ENCODE measurements around the gene CDK12.
"Not testable (repeated sequence)": the region's sequence is repeated elsewhere in the genome, so short reads cannot be mapped to it uniquely, and the experiment has no call there.

CDK12 gene

DNA sequence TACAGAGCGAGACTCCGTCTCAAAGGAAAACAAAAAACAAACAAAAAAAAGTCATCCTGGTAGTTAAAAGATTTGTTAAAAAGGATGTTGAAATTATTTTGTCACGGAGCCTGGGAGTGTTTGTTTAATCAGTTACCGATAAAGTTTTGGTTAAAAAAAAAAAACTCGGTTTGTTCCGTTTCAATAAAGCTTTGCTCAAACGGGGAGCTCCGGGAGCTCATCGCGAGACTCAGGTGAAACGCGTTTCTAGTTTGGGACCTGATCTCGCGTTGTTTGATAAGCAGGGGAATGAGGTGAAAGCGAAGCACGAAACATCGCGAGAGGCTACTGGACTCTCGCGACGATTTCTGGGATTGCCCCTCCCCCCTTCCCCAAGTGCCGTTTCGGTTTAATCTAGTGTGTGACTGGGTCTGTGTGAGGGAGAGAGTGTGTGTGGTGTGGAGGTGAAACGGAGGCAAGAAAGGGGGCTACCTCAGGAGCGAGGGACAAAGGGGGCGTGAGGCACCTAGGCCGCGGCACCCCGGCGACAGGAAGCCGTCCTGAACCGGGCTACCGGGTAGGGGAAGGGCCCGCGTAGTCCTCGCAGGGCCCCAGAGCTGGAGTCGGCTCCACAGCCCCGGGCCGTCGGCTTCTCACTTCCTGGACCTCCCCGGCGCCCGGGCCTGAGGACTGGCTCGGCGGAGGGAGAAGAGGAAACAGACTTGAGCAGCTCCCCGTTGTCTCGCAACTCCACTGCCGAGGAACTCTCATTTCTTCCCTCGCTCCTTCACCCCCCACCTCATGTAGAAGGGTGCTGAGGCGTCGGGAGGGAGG, at the start of gene CDK12:
TSS of gene CDK12 (plus strand) at position 374 of the 813 bp plus-strand sequence. CDS start 586 bp downstream, outside the sequence.
- peak; percentile 97 for DNase-seq

DNA sequence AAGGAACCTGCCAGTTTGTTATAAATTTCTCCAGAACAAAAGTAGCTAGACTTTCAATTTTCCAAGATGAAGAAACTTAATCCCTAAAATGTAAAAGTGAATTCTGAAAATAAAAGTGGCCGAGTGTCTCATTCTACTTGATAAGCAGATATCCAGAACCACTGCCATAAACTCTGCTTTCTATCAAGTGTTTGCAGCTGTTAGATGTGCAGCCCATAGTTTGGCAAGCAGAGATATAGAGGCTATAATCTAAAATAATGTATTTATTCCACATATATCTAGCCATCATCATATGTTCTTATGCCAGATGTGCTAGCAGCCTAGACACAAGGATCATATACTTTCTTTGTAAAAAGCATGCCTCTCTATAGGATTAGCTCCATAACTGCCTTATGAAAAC, 45.1 kb upstream of the CDK12 start:
- DNase-seq: no peak

DNA sequence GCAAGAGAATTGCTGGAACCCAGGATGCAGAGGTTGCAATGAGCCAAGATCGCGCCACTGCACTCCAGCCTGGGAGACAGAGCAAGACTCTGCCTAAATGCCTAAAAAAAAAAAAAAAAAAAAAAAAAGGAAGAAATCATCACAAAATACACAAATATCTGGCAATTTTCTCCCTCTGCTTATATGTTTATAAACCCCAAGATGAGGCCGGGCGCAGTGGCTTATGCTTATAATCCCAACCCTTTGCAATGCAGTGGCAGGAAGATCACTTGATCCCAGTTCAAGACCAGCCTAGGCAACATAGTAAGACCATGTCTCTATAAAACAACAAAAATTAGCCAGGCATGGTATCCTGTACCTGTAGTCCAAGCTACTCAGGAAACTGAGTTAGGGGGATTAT, 31.7 kb upstream of the CDK12 start:
- DNase-seq: no peak

DNA sequence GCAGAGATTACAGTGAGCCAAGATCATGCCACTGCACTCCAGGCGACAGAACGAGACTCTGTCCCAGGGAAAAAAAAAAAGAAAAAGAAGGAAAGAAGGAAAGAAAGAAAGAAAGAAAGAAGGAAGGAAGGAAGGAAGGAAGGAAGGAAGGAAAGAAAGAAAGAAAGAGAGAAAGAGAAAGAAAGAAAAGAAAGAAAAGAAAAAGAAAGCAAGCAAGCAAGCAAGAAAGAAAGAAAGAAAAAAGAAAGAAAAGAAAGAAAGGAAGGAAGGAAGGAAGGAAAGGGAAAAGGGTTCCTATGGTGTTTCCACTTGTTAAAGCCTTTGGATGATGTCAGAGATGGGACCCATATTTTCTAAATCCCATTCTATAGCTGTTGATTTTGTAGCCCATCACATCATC, 21.4 kb upstream of the CDK12 start:
- not testable (repeated sequence) for DNase-seq

DNA sequence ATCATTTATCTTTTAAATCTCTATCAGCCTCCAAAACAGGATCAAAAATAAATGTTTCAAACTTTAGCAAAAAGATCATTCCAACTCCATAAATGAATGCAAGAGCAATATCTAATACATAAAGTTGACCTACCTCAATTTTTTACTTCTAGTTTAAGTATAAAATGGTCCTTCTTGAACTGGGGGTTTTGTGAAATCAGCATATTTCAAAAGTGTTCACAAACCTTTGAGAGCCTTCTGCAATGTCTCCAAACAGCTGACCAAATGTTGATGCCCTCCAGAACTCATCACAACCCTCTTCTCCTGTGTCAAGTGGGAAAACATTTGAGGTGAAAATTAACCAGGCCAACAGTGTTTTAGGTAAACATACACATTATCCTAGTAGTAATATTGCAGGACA, 18.0 kb upstream of the CDK12 start:
- no peak for DNase-seq

DNA sequence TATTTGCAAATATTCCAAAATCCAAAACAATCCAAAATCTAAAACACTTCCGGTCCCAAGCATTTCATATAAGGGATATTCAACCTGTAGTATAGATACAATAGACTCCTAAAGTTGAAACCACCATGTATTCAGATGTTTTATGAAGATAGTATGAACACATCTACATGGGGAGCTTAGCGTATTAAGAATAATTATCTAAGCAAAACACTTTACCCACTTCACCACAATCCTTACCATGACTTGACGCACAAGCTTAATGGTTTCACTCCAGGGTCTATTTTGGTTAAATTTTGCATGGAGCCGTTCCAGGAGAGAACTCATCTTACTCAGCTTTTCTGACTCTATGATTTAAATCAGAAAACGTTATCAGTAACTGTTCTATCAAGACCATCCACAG, 13.7 kb upstream of the CDK12 start:
- DNase-seq: no peak

DNA sequence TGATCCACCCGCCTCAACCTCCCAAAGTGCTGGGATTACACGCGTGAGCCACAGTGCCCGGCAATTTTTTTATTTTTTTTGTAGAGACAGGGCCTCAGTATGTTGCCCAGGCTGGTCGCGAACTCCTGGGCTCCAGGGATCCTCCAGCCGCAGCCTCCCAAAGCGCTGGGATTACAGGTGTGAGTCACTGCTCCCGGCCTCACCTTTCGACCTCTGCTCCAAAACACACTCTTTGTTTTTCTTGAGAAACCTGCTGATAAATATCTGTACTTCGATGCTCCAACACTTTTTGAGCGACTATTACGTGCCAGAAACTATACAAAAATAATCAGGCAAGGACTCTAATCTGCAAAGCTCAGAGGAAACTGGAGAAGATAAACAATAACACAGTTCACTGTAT, 11.2 kb upstream of the CDK12 start:
- DNase-seq: no peak

DNA sequence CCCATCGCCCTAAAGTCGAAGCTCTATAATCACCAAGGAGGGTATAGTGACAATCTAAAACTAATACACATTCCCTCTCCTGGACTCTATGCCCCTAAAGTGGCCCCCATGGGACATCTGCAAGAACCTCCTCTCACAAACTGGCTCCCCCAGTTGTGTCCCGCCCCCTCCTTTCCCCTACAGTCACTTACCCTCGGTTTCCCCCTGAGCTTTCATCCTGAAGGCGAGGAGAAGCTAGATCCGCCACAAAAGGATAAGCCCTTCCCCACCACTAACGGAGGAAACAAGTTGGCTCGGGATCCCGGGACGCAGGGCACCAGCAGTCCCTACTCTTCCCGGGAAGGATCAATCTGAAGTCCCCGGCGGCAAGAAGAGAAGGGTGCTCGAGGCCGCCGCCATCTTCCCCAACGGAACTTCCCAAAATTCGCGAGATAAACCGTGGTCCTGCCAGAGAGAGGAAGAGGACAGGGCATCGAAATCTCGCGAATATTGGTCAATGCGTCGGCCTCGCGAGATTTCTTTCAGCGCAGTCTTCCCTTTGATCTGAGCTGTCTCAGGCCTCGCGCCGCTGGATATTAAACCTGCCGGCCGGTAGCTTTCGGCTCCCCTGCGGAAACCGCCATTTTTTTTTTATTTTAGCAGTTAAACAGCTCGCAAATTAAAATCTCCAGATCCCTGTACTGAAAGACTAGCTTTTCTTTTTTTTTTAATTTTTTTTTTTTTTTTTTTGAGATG, 10.3 kb upstream of the CDK12 start, which contains the start of gene MED1:
TSS of gene MED1 (minus strand) at position 417 of the 735 bp plus-strand sequence. CDS start at position 216, 201 bp downstream.
- DNase-seq: peak; percentile 95

DNA sequence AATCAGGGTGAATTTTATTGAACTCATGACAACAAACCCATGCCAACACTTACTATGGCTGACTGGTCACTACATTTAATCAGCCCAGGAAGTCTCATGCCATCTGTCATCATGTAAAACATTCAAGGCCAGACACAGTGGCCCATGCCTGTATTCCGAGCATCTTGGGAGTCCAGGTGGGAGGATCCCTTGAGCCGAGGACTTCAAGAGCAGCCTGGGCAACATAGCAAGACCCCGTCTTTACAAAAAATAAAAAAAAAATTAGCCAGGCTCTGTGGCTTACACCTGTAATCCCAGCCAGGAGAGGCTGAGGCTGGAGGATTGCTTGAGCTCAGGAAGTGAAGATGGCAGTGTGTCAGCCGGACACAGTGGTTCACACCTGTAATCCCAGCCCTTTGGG, 5.4 kb upstream of the CDK12 start:
- no peak for DNase-seq

DNA sequence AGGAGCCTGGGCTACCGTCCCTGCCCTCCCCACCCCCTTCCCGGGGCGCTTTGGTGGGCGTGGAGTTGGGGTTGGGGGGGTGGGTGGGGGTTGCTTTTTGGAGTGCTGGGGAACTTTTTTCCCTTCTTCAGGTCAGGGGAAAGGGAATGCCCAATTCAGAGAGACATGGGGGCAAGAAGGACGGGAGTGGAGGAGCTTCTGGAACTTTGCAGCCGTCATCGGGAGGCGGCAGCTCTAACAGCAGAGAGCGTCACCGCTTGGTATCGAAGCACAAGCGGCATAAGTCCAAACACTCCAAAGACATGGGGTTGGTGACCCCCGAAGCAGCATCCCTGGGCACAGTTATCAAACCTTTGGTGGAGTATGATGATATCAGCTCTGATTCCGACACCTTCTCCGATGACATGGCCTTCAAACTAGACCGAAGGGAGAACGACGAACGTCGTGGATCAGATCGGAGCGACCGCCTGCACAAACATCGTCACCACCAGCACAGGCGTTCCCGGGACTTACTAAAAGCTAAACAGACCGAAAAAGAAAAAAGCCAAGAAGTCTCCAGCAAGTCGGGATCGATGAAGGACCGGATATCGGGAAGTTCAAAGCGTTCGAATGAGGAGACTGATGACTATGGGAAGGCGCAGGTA, 762 bp downstream of the CDK12 start:
- no peak for DNase-seq

DNA sequence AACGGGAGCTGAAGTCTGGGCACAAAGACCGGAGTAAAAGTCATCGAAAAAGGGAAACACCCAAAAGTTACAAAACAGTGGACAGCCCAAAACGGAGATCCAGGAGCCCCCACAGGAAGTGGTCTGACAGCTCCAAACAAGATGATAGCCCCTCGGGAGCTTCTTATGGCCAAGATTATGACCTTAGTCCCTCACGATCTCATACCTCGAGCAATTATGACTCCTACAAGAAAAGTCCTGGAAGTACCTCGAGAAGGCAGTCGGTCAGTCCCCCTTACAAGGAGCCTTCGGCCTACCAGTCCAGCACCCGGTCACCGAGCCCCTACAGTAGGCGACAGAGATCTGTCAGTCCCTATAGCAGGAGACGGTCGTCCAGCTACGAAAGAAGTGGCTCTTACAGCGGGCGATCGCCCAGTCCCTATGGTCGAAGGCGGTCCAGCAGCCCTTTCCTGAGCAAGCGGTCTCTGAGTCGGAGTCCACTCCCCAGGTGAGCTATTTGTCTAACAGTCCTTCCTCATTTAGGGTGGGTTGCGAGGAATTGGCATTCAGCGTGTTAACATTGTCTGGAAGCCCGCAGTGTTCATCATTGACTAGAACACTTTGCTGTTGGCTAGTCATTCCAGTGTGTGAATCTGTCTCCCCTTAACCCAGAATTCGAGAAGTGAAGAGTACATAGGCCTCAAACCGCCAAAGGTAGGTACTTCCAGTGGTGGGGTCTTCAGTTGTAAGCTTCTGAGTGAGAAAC, 1.5 kb downstream of the CDK12 start:
- no peak for DNase-seq

DNA sequence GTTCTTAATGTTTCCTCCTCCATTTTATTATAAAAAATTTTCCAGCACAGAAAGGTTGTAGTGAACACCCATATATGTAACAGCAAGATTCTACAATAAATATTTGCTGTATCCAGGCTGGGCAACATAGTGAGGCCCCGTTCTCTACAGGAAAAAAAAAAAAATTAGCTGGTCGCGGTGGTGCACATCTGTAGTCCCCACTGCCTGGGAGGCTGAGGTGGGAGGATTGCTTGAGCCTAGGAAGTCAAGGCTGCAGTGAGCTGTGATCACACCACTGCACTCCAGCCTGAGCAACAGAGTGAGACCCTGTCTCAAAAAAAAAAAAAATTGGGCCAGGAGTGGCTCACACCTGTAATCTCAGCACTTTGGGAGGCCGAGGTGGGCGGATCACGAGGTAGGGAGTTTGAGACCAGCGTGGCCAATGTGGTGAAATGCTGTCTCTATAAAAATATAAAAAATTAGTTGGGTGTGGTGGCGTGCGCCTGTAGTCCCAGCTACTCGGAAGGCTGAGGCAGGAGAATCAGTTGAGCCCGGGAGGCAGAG, 3.4 kb downstream of the CDK12 start:
- not testable (repeated sequence) for DNase-seq

DNA sequence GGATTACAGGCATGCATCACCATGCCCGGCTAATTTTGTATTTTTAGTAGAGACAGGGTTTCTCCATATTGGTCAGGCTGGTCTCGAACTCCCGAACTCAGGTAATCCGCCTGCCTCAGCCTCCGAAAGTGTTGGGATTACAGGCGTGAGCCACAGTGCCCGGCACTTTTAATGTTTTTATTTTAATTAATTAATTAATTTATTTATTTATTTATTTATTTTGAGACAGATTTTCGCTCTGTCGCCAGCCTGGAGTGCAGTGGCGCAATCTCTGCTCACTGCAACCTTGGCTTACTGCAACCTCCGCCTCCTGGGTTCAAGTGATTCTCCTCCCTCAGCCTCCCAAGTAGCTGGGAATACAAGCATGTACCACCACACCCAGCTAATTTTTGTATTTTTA, 7.3 kb downstream of the CDK12 start:
- not testable (repeated sequence) for DNase-seq

DNA sequence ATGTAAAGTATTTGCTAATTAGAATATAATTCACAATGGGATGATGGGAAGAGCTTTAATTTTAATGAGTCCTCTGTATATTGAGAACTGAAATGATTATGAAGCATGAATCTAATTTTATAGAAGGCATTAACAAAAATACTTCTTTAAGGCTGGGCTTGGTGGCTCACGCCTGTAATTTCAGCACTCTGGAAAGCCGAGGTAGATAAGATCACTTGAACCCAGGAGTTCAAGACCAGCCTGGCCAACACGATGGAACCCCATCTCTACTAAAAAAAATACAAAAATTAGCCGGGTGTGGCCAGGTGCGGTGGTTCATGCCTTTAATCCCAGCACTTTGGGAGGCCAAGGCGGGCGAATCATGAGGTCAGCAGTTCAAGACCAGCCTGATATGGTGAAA, 12.0 kb downstream of the CDK12 start:
- DNase-seq: no peak

DNA sequence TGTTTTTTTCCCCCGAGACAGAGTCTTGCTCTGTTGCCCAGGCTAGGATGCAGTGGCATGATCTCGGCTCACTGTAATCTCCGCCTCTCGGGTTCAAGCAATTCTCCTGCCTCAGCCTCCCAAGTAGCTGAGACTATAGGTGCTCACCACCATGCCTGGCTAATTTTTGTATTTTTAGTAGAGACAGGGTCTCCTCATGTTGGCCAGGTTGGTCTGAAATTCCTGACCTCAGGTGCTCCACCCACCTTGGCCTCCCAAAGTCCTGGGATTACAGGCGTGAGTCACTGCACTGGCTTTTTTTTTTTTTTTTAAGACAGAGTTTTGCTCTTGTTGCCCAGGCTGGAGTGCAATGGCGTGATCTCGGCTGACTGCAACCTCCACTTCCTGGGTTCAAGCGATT, 18.3 kb downstream of the CDK12 start:
- not testable (repeated sequence) for DNase-seq

DNA sequence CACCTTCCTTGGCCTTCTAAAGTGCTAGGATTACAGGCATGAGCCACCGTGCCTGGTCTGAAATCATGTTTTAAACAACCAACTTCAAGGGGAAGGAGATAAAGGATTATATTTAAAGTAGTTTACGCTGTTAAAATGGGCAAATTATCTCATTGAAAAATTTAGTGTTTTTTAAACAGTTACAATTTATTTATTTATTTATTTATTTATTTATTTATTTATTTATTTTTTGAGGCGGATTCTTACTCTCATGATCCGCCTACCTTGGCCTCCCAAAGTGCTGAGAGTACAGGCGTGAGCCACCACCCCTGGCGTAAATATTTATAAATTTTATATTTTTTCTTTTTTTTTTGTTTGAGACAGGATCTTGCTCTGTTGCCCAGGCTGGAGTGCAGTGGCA, 22.2 kb downstream of the CDK12 start:
- DNase-seq: no peak

DNA sequence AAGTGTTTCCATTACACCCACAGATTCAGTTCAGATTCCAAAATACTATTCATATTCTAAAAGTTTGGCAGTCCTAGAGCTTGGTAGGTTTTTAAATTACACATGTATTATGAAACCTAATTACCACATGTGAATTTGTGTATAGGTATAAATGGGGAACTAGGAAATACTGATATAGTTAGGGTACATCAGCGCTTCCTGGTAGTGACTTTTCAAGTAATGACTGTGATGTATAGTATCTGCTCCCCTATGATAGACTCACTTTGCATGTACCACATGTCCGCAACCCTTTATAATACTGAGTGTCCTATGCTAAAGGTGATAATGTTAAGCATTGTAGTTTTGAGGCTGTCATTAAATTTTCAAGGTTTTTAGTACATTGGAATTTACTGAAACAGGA, 22.9 kb downstream of the CDK12 start:
- DNase-seq: no peak

DNA sequence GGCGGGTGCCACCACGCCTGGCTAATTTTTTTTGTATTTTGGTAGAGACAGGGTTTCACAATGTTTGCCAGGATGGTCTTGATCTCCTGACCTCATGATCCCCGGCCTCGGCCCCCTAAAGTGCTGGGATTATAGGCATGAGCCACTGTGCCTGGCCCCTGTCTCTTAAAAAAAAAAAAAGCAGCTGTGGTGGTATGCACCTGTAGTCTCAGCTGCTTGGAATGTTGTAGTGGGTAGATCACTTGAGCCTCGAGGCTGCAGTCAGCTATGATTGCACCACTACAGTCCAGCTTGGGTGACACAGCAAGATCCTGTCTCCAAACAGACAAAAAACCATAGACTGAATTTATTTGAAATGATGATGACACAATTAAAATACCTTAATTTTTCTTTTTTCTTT, 24.3 kb downstream of the CDK12 start:
- no peak for DNase-seq

DNA sequence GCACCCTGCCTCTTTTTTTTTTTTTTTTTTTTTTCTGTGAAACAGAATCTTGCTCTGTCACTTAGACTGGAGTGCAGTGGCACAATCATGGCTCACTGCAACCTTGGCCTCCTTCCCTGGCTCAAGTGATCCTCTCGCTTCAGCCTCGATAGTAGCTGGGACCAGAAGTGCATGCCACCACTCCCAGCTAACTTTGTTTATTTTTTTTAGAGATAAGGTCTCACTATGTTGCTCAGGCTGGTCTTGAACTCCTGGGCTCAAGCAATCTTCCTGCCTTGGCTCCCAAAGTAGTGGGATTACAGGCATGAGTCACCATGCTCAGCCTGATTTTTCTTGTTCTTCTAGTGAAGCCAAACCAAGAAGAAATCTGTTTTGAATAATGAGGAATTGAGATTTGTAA, 25.0 kb downstream of the CDK12 start:
- DNase-seq: no peak

DNA sequence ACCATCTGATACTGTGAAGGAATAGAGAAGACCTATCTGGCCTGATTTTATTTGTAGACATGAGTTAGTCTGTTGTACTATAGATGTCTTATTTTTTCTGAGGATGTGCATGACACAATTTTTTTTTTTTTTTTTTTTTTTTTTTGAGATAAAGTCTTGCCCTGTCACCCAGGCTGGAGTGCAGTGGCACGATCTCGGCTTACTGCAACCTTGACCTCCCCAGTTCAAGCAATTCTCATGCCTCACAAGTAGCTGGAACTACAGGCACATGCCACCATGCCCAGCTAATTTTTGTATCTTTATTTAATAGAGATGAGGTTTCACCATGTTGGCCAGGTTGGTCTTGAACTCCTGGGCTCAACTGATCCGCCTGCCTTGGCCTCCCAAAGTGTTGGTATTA, 26.2 kb downstream of the CDK12 start:
- DNase-seq: not testable (repeated sequence)

DNA sequence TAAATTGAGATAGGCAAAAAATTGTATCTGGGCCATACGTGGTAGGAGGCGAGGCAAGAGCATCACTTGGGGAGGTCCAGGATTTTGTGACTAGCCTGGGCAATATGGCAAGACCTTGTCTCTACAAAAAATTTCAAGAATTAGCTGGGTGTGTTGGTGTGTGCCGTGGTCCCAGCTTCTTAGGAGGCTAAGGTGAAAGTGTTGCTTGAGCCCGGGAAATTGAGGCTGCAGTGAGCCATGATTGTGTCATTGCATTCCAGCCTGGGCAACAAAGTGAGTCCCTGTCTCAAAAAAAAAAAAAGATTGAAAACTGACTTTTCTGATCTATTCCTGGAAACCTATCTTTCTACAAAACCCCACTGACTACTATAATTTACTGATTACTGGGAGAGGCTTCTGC, 26.7 kb downstream of the CDK12 start:
- no peak for DNase-seq

DNA sequence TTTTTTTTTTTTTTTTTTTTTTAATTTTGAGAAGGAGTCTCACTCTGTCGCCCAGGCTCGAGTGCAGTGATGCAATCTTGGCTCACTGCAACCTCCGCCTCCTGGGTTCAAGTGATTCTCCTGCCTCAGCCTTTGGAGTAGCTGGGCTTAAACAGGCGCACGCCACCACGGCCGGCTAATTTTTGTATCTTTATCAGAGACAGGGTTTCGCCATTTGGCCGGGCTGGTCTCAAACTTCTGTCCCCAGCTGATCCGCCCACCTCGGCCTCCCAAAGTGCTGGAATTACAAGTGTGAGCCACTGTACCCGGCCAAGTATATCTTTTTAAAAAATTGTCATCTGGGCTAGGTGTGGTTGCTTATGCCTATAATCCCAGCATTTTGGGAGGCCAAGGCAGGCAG, 35.6 kb downstream of the CDK12 start:
- DNase-seq: not testable (repeated sequence)

DNA sequence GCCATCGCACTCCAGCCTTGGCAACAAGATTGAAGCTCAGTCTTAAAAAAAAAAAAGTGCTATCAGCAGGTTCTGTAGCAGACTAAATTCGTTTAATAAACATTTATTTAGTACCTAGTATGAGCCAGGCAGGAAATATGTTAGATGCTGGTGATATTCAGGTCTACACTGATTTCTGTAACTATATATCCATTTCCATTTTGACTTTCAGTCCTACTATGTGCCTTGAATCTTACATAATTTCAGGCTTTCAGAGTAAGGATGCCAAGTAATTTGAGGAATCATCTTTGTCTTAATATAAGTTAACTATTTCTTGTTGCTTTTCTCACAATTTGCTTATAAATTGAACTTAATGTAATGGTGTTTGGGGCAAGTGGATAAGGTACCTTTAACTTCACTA, 46.2 kb downstream of the CDK12 start:
- DNase-seq: no peak

Measured in NCI-H748 treated with DMSO at 0.1 percent for 48 hours (cell line).